SH-SY5Y (cell line): Measurements from ENCODE around the gene CHST4.

Experiments
- GATA2 ChIP-seq: IDR thresholded peaks from 2 replicates; pipeline ENCODE4 v1.6.1; 2011; ENCODE audit warnings: mild to moderate bottlenecking, low read depth, low read length
- GATA3 ChIP-seq: IDR thresholded peaks from 2 replicates; pipeline ENCODE4 v1.6.1; 2011; ENCODE audit warnings: low read depth, mild to moderate bottlenecking, low read length, moderate library complexity

GRCh38 chr16:71515026-71515425, 11.2 kb upstream of the CHST4 start:
- TF ChIP-seq GATA2 (no peak), GATA3 (no peak)
